Psoas muscle (tissue), 8 donors: ENCODE measurements around the gene ATCAY. TPM values are rescaled to one million over a fixed set of nuclear protein-coding genes. Genes with fewer than 3 reads are reported as not detected.

Source experiments
- ATAC-seq, 4 donors: fragments of 200-7000 bp; cut with Tn5 transposase; one replicate each; pipeline ENCODE4 v1.9.1; 2020; ENCODE audit warnings: moderate library complexity in 3 of 4, mild to moderate bottlenecking in 2 of 4
- DNase-seq, 2 donors: peaks; one replicate each; pipeline ENCODE4 v3.0.0-alpha.2; 2020
- H3K27ac ChIP-seq: fragments of 200-600 bp; one replicate; pipeline ENCODE4 v1.8.0; 2022
- H3K27me3 ChIP-seq, 3 donors: fragments of 200-600 bp in 1 of 3; one replicate each; pipeline versions ENCODE4 v1.6.1 to v1.8.0; 2013 to 2022; ENCODE audit warnings: low read length in 2 of 3, mild to moderate bottlenecking in 2 of 3, moderate library complexity in 1 of 3; ENCODE audit not compliant: insufficient read depth in 3 of 3
- H3K36me3 ChIP-seq, 2 donors: fragments of 200-600 bp in 1 of 2; one replicate each; pipeline versions ENCODE4 v1.6.1 to v1.8.0; 2013 to 2022; ENCODE audit warnings: low read depth in 1 of 2, mild to moderate bottlenecking in 1 of 2, moderate library complexity in 1 of 2; ENCODE audit not compliant: insufficient read depth in 1 of 2
- H3K4me1 ChIP-seq: fragments of 200-600 bp; one replicate; pipeline ENCODE4 v1.8.0; 2022
- H3K4me3 ChIP-seq: fragments of 200-600 bp; one replicate; pipeline ENCODE4 v1.8.0; 2022; ENCODE audit warnings: mild to moderate bottlenecking
- H3K9me3 ChIP-seq: fragments of 200-600 bp; one replicate; pipeline ENCODE4 v1.8.0; 2022
- CTCF ChIP-seq: fragments of 200-600 bp; IDR thresholded peaks from one replicate; pipeline ENCODE4 v1.8.0; 2022; ENCODE audit warnings: antibody characterized with exemption
- WGBS, 3 donors: extraction: QIAGEN DNeasy Blood & Tissue Kit; methylation state at CpG; one replicate each; pipeline versions ENCODE4 v1.1.6 to v1.1.7; 2013; 5-methylcytosine and 5-hydroxymethylcytosine counted together
- intact Hi-C, 2 donors: fragments of 100-400 bp; cut with DNase I; formaldehyde crosslinking; loops; one replicate each; pipeline versions ENCODE4 v1.11.0 to v1.14.2; 2022
- polyA plus RNA-seq, 3 donors: library from polyadenylated mRNA; stranded (reverse); fragments of 200-250 nt; gene quantifications; one replicate each; pipeline ENCODE4 v1.2.3, GENCODE V29; 2013
- total RNA-seq, 4 donors: library from RNA; stranded (reverse); fragmentation: NEBNext Ultra II Directional in 2 of 4; extraction: Animal tissue kit (Norgen Biotek cat#: 25700) in 2 of 4; gene quantifications; one replicate each; pipeline versions ENCODE4 v1.2.1 to v1.2.4, GENCODE V29; 2021 to 2023
- donor health status: healthy with polysubstance abuse.
- donor health status: DM: no; HTN: no; CAD: no; lungs with moderate emphysema.
- donor health status: Bipolar disorder and iron deficiency.
- donor health status: healthy.
- donor health status: DM: yes; HTN: yes; CAD: no.
- donor health status: DM: no; HTN: no; CAD: no.
- donor health status: DM: no; HTN: no; CAD: no.
- donor health status: DM: yes; HTN: yes; CAD: no.

ATCAY gene
- total and polyA plus RNA-seq, 7 donors = 0.04 TPM; not detected in 6

GRCh38 chr19:3902317-3902973 is 22.0 kb downstream of the ATCAY start:
- Histone ChIP-seq H3K27me3 (peaks cover 0 to 20% (median 4%) of the 10 kb centered on the region in 3 donors), H3K27ac (no peak overlapping the region), H3K9me3 (peaks cover 4% of the 10 kb centered on the region), H3K36me3 (no peaks in the 10 kb centered on the region), H3K4me1 (peaks cover 2% of the 10 kb centered on the region), H3K4me3 (no peak overlapping the region)
- DNase-seq (no peak), ATAC-seq (no peak)
- intact Hi-C loops = no loop called here
- TF ChIP-seq CTCF = no peak
- 69 to 74% (median 71%) methylated on average over 15 of the region's 15 CpGs for WGBS, 3 donors

GRCh38 chr19:3904233-3904632 is 23.7 kb downstream of the ATCAY start:
- TF ChIP-seq CTCF = no peak
- WGBS, 3 donors = 90 to 93% (median 92%) methylated on average over 8 of the region's 8 CpGs
- Histone ChIP-seq H3K27me3 (peaks cover 0 to 20% (median 4%) of the 10 kb centered on the region in 3 donors), H3K4me1 (peaks cover 2% of the 10 kb centered on the region), H3K27ac (no peak overlapping the region), H3K9me3 (no peaks in the 10 kb centered on the region), H3K4me3 (no peak overlapping the region), H3K36me3 (no peaks in the 10 kb centered on the region)
- ATAC-seq (no peak), DNase-seq (no peak)
- intact Hi-C loops = no loop called here

GRCh38 chr19:3907626-3908265 is 27.3 kb downstream of the ATCAY start:
- H3K27me3 ChIP-seq = peaks cover 0 to 6% (median 0%) of the 10 kb centered on the region in 3 donors
- H3K4me1 ChIP-seq = no peaks in the 10 kb centered on the region
- TF ChIP-seq CTCF = no peak
- no peaks in the 10 kb centered on the region for H3K9me3 ChIP-seq
- intact Hi-C loops = no loop called here
- peak in 1 of 4 donors; percentile 30 for ATAC-seq
- DNase-seq = no peak
- no peaks in the 10 kb centered on the region for H3K36me3 ChIP-seq
- 81 to 85% (median 82%) methylated on average over 49 to 50 of the region's 50 CpGs for WGBS, 3 donors
- H3K4me3 ChIP-seq = no peak overlapping the region
- no peak overlapping the region for H3K27ac ChIP-seq

GRCh38 chr19:3908266-3909054 is 28.0 kb downstream of the ATCAY start:
- ATAC-seq = peak in 1 of 4 donors; percentile 4
- no peaks in the 10 kb centered on the region for H3K36me3 ChIP-seq
- TF ChIP-seq CTCF = no peak
- no peaks in the 10 kb centered on the region for H3K9me3 ChIP-seq
- H3K4me1 ChIP-seq = no peaks in the 10 kb centered on the region
- intact Hi-C loops = no loop called here
- H3K27me3 ChIP-seq = peaks cover 0 to under 1% (median 0%) of the 10 kb centered on the region in 3 donors
- WGBS, 3 donors = 55 to 73% (median 63%) methylated on average over 14 of the region's 14 CpGs
- no peak overlapping the region for H3K4me3 ChIP-seq
- H3K27ac ChIP-seq = no peak overlapping the region
- DNase-seq = no peak
